Eye (tissue), 1 donor: ENCODE data around the gene TTF1.

Source experiments
- DNase-seq: peaks from one replicate; pipeline ENCODE4 v3.0.0-alpha.2; 2015

Gene TTF1

DNA sequence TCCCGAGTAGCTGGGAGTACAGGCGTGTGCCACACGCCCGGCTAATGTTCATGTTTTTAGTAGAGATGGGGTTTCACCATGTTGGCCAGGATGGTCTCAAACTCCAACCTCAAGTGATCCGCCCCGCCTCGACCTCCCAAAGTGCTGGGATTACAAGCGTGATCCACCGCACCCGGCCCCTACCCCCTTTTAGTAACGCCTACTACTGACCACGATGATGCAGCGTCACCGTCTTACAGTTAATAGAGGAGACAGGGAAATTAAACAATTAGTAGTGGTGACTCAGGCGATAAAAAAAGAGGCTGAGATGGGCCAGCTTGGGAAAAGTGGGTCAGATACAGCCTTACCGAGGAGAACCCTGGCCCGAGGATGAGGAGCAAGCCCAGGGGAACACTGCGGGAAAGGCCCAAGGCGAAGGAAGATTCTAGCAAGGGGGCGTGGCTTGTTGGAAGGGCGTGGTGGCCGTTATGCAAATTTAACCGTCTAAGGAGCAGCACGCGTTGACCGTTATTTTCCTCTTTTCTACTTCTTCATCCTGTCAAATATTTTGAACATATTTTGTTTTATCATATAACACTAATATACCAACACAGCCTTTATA is 50.2 kb downstream of the TTF1 start:
- no peak for DNase-seq

DNA sequence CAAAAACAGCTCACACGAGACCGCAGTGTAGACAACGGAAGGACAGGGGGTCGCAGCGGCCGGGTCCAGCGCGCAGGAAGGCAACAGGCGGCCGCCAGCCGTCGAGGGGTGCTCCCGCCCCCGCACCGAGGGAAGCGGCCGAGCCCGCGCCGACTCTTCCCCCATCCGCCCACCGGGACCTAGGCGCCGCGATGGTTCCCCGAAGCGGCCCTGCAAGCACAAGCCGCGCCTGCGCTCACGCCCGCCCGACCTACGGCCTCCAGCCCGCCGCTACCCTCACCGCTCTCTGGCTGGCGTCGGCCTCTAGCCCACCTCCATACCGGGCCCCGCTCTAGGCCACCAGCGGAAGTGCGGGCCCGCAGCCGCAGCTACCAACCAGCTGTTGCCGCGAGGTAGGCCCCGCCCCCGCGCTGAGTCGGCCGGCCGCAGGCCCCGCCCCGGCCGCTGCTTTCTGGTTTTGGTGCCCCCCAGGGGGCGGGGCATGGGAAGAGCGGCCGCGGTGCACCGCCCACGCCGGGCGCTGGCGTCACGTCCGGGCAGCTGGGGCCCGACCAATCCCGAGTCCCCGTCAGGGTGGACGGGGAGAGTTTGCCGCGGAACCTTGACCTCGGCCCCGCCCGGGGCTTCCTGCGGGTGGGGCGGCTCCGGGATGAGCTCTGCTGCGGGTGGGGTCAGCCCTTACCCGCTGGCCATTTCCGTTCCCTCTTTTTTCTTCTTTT is 51.8 kb downstream of the TTF1 start, which contains the start of gene SETX:
Gene SETX, minus strand, starts transcription at position 350 of the 719 bp plus-strand sequence. CDS start 5,558 bp downstream, outside the sequence.
- DNase-seq = peak; percentile 98

DNA sequence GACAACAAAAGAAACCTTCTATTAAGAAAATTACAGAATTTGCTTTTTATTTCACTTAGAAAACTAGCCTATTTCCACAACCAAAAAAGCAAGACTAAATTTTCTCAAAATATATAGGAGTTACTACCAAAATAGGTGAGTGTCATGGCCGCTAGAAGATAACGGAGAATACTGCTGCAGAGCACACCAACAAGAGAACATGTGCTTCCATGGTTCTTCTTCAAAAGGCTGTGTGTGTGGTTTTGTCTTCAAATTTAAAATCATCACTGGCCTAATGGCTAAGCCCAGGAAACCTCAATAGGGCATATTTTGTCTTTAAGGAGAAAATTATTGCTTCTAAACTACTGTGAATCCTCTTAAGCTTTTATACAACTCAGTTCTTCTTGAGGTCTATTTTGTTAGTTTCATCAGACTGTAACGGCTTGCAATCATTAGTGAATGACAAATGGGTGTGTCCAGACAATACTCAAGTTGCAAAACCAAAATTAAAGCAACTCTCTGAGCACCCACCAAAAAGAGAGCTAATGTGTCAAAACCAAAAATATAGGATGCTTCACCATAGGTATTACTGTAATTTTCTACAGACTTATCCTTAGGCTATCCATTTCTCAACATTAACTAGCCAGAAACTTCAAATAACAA is 55.1 kb downstream of the TTF1 start:
- no peak for DNase-seq

DNA sequence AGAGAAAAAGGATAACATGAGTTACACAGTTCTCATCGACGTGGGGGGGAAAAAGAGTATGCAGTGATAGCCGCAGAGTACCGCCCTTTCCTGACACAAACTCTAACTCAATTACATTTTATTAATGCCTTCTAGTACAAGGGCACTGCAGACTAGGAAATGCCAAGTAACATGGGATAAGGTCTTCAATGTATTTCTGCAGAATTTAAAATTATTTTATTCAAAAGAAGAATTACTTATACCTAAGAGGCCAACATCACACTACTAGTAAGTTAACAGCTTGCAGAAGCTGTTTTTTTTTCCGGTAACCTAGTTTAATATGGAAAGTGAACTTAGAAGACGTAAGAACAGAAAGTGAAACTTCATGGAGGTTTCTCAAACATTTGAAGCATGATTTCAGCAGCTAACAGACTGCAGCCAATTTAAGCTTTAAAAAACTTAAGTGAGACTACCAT is 55.8 kb downstream of the TTF1 start:
- DNase-seq = no peak

DNA sequence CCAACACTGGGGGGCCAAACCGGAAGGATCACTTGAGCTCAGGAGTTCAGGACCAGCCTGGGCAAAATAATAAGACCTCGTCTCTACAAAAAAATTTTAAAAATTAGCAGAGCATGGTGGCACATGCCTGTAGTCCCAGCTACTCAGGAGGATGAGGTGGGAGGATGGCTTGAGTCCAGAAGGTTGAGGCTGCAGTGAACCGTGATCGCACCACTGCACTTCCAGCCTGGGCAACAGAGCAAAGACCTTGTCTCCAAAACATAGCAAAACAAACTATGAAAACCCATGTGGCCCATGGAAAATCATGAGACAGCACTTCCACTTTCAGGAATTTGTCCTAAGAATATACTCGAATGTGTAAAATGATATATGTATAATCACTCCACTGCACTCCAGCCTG is 58.0 kb downstream of the TTF1 start:
- DNase-seq = no peak

DNA sequence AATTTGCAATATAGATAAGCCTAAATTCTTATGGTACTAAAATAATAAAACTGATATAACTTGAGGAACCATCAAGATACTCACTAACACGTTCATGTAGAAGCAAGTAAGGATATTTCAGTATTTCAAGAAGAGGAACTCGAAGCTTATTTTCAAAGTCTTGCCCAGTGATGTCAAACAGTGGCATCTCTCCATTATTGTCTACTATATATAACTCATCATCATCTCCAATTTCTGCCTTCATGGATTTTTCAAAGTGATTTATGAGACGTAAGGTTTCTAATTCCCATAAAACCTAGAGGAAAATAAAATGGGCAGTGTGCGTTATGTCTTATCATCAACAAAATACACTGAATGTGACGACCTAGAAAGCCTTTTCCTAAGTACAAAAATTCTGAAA is 60.5 kb downstream of the TTF1 start:
- no peak for DNase-seq

DNA sequence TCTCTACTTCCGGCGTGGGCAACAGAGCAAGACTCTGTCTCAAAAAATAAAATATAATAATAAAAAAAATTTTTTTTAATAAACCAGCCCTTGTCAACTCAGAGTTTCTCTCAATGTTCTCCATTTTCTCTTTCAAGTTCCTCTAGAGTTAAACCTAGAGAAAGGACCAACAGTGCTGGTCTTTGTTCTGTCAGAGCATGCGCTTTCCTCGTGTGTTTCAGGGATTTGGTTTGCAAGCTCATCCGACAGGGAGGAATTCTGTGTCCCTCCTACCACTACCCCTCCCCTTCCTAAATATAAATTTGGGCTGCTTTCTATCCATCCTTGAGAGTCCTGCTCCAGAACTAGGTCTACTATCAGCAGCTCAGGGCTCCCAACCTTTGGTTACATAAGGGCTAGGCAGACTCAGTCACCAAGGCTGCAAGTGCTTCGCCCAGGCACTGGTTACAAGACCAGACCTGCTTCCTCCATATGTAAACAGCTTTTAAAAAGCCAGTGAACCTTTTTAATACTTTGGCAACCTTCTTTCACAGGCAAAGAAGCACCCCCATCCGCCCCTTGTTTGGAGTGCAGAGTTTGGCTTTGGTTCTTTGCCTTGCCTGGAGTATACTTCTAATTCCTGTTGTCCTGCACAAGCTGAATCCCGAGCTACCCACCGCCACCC is 65.3 kb downstream of the TTF1 start:
- DNase-seq = no peak

DNA sequence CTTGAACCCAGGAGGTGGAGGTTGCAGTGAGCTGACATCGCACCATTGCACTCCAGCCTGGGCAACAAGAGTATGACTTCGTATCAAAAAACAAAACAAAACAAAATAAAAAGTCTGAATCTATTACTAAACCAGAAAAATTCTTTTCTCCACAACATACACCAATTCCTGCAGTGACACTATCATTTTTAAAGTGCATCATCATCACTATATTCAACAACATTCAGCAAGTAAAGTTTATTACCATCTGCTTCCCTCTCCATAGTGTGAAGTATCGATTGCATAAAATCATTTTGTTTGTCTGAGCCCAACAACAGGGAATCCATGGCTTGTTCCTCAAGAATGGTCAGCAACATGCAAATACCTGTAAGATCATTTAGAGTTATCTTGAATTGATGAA is 72.3 kb downstream of the TTF1 start:
- no peak for DNase-seq

DNA sequence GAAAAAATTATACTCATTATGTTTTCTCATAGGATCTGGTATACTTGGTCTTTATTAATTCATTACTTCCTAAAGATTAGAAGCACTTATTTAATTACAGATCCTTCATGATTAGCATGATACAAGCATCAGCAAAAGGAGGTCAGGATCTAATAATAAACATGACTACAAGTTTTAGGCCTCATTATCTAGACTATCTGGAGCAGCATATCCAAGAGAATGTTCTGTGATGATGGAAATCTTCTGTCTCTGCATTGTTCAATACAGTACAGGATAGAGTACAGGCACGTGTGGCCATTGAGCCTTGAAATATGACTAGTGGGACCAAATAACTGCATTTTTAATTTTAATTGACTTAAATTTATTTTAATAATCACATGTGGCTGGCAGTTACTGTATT is 73.1 kb downstream of the TTF1 start:
- DNase-seq = no peak

DNA sequence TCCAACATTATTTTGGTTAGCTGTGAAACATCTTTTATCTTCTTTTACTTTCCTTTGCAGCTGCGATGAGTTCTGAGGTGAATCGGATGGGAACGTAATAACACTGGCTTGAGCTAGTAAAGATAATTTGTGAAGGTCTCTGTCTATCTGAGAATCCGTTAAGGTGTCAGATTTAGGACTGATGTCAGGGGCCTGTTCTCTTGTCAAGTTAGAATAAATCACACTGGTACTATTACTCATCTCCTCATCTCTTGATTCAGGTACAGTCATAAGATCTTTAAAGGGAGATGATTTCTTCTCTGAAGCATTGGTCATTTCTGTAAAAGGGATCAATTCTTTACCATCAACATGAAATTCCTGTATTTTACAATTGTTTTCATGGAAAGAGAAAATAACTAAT is 78.1 kb downstream of the TTF1 start:
- DNase-seq = no peak

DNA sequence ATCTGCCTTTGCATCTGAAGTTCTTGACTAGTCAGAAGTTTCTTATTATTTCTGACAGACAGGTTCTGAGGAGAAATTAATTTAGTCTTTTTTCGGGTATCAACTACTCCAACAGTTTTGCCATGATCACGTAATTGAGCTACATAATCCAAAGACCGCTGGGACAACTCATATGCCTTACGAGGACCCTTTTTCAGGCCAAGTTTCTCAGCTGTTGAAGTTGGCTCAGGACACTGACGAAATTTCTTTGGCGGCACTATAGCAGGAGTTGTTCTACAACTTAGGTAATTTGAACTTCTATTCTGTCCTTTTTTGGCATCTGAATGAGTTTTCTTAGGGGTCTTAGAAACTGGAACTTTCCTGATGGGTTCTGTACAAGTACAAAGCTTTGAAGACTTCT is 79.1 kb downstream of the TTF1 start:
- DNase-seq = no peak
